Suppressor macrophage (primary cell): ENCODE results near the gene FAM50A.

ENCODE experiments used
- DNase-seq, 4 experiments: peaks; one replicate each; pipeline ENCODE4 v3.0.0-alpha.2; 2020 to 2022

FAM50A gene

DNA sequence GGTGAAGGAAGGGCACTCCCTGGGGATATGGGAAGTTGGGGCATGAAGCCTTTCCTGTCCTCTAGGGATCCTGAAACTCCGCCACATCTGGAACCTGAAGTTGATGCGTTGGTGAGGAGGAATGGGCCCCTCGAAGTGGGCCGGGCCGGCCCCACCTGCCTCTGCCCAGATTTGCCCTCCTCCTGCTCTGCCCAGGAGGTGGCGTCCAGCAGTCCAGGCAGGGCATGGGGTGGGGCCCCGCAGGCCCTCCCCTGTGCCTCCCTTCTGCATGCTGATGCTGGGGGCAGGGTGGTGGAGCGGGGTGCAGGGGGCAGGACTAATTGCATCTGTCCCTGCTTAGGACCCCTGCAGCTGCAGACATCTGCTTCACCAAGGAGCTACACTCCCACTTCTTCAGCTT, 30.8 kb upstream of the FAM50A start:
- no peak for DNase-seq

DNA sequence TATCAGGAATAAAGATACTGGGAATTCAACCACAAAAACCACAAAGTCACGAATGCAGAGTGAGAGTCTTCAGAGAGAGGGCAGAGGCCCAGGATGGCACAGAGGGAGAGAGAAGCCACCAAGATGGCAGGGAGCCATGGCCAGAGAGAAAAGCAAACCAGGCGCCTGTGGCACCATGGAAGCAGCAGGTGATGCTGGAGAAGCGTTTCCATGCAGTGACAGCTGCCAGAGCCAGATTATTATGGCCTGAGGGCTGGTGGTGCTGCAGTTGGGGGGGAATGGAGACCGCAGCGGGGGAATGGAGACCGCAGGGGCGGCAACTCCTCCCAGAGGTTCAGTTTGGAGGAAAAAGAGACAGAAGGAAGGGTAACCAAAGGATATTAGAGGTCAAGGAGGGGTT, 26.8 kb upstream of the FAM50A start:
- DNase-seq, result no peak

DNA sequence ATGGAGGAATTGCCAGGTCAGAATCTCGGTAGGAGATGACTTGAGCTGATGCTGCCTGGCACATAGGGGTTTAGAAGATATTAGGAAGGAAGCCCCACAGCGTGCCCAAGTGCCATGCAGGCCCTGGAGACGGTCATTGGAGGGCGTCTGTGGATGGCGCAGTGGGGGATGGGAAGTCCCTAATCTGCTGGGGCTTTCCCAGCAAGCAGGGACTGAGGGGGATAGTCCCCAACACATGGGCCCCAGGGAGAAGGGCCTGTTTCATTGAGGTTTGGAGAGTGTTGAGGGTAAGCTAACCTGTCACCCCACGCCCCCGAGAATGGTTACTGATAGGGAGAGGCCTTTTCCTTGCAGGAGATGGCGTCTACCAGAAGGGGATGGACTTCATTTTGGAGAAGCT, 24.8 kb upstream of the FAM50A start:
- DNase-seq, result no peak

DNA sequence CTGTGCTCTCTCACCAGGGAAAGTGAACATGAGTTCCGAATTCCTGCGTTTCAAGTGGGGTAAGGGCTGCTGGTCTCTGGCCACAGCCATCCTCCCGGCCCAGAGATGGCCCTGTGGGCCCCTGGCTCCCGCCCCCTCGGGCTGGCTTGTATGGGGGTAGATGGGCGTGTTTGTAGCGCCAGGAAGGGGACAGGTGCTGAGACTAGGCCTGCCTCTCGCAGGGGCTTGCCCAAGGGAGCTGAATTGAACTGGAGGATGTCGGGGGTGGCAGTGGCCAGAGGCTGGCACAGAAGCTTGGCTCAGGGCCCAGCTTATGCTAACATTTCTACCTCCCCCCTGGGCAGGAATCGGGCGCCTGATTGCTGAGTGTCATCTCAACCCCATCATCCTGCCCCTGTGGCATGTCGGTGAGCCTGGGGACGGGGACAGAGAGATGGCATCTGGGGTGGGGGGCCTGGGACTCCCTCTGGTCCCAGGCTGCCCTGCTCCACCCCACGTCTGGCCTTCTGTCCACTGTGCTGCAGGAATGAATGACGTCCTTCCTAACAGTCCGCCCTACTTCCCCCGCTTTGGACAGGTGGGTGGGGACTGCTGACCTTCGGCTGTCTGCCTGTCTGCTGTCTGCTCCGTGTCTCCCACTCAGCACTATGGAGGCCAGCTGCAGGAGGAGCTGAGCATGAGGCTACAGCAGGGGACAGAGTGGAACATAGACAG, 24.1 kb upstream of the FAM50A start:
- DNase-seq, result no peak

DNA sequence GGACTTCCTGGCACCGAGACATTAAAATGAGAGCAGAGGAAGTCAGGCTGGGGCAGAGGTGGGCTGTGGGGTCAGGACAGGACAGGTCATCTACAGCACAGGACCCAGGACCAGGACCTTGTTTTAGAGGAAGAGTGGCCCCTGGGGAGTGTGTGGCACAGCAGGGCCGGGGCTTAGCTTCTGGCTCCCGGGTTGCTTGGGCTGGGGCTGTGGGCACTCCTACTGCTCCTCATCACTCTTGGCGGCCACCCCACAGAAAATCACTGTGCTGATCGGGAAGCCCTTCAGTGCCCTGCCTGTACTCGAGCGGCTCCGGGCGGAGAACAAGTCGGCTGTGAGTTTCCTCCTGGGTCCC, 23.6 kb upstream of the FAM50A start:
- DNase-seq, result no peak

DNA sequence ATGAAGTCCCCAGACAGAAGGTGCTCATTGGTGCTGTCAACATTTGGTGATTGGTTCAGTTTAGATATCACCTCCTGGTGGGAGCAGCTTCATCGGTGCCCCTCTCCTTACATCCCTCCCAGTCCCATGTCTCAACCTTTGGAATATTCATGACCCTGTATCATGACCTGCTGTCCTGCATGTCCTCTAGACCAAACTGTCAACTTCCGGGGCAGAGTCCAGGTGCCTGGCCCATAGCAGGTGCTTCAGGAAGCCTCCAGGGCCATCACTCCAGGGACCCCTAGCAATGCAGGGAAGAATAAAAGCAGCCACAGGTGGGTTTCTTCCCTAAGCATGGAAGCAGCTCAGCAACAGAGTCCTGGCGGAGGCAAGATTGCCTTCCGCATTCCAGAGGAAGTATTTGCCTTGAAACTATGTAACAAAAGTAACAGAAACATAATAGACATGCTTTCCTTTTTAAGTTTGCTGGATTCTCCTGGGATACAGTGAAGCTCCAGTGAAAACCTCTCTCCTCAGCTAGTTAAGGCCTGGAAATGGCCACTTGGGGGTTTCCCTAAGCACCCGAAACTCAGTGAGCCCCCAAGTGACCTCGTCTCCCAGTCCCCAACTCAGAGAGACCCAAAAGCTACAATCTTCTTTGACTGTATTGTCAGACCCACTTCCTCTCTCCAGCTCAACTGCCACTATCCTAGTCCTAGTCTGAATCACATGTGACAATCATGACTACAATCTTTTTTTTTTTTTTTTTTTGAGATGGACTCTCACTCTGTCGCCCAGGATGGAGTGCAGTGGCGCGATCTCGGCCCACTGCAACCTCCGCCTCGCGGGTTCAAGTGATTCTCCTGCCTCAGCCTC, 16.8 kb upstream of the FAM50A start:
- DNase-seq, result peak in 3 of 4 experiments; percentile 31 to 62 (median 59)

DNA sequence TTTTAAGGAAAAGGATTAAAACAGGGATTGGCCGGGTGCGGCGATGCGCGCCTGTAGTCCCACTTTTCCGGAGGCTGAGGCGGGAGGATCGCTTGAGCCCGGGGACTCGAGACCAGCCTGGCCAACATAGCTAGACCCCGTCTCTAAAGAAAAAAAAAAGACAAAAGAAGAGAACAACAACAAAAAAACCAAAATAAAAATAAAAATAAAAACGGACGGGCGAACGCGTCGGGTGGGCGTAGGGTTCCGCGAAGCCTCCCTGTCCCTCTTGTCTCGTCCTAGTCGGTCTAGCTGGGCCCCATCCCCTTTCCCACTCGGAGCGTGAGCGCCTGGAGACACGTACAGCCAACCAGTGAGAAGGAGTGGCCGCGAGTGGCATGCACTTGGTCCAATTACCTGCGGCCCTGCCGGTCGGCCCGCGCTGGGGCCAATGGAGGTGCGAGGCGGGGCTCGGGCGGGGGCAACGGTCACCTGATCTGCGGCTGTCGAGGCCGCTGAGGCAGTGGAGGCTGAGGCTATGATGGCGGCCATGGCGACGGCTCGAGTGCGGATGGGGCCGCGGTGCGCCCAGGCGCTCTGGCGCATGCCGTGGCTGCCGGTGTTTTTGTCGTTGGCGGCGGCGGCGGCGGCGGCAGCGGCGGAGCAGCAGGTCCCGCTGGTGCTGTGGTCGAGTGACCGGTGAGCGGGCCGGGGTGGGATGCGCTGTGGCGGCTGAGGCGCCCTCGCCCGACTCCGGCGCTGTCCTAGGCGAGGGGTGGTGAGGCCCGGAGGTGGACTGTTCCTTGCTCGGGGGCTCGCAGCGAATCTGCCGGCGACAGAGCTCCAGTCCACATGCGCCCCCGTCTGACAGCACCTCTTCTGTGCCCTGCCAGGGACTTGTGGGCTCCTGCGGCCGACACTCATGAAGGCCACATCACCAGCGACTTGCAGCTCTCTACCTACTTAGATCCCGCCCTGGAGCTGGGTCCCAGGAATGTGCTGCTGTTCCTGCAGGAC, 15.5 kb upstream of the FAM50A start, which contains the start of gene ATP6AP1:
TSS of gene ATP6AP1 (plus strand) at position 502 of the 996 bp plus-strand sequence. CDS start at position 518, 16 bp downstream.
- DNase-seq, result peak; percentile 93 to 96 (median 95)

DNA sequence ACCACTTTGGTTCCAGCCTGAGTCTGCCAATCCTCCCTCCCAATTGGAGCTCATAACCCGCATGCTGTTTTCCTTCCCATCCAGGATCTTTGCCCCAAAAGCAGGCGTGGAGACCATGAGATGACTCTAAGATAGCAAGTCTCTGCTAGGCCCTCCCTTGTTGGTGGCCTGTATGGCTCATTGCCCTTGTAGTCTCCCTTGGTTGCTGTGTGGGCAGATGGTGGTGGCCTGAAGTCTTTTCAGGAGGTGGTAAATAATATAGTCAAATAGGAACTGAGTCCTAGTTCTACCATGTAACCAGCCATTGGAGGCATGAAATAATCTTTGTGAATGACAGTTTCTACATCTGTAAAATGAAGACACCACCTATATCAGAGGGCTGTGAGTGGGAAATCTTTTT, 14.2 kb upstream of the FAM50A start:
- peak in 3 of 4 experiments; percentile 53 to 54 (median 54) for DNase-seq

DNA sequence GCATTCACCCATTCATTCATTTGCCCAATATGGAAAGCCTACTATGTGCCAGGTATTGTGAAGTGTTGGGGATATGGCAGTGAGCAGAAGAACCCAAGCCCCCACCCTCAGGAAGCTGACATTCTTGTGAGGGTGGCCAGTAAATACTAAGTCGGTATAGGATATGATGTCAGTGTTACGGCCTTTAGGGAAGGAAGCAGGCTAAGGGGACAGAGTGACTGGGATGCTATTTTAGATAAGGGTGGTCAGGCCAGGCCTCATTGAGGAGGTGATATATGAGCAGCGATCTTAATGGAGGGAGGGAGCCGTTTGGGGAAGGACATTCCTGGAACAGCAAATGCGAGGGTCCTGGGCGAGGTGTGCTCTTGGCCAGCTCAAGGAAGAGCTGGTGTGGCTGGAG, 13.5 kb upstream of the FAM50A start:
- peak; percentile 30 to 60 (median 47) for DNase-seq

DNA sequence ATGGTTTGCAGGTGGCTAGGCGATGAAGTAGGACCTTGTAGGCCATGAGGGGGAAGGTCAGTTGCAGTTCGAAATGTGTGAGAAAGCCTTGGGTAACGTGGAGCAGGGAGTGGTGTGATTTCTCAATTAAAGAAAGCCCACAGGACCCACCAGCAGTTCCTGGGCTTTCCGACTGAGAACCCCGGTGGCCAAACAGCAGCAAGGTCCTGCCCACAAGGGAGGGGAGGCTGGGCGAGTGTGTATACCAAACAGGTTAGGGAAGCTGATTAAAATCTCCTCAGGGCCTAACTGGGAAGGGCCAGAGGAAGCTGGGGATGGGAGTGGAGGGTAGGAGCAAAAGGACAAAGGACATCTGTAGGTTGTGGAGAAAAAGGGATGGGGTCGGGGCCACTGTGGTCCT, 13.0 kb upstream of the FAM50A start:
- DNase-seq, result peak; percentile 54 to 80 (median 71)

DNA sequence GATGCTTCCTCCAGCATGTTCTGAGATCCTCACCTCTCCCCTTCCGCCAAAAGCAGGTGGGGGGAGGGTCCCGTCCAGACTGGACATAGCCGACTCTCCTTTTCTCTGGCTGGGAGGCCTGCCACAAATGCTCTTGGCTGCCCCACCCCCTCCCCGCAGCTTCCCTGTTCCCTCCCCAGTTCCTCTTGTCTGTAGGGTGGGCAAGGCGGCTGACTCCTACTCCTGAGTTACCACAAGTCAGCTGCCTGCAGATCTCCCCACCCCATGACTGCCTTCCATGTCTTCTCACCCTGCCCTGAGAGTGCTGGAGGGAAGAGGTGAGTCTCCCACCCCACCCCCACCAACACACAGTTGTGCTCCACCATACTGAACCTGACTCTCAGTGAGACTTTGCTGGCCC, 12.6 kb upstream of the FAM50A start:
- DNase-seq, result peak; percentile 74 to 88 (median 86)

DNA sequence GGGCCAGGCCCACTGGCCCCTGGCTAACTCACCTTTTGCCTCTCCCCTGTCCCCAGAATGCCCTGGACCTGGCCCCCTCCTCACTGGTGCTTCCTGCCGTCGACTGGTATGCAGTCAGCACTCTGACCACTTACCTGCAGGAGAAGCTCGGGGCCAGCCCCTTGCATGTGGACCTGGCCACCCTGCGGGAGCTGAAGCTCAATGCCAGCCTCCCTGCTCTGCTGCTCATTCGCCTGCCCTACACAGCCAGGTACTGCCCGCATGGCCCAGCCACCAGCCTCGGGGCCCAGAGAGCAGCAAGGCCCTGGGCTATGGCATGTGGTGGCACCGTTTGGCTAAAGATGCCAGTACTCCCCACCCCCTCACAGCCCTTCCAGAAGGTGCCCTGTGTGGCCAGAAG, 11.7 kb upstream of the FAM50A start:
- DNase-seq, result no peak

DNA sequence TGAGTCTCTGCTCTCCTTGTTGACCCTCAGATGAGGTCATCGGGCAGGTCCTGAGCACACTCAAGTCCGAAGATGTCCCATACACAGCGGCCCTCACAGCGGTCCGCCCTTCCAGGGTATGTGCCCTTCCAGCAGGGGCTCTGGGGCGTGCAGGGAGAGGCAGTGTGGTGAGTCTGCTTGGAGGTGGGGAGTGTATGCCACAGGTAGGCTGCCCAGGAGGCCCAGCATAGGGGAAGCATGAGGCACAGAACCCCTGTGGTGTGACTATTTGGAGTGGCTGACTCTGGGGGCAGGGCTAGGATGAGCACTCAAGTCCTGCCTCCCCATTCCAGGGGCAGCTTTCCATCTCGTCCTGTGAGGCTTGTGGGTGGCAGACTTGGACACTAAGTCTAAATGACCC, 10.3 kb upstream of the FAM50A start:
- DNase-seq, result no peak

DNA sequence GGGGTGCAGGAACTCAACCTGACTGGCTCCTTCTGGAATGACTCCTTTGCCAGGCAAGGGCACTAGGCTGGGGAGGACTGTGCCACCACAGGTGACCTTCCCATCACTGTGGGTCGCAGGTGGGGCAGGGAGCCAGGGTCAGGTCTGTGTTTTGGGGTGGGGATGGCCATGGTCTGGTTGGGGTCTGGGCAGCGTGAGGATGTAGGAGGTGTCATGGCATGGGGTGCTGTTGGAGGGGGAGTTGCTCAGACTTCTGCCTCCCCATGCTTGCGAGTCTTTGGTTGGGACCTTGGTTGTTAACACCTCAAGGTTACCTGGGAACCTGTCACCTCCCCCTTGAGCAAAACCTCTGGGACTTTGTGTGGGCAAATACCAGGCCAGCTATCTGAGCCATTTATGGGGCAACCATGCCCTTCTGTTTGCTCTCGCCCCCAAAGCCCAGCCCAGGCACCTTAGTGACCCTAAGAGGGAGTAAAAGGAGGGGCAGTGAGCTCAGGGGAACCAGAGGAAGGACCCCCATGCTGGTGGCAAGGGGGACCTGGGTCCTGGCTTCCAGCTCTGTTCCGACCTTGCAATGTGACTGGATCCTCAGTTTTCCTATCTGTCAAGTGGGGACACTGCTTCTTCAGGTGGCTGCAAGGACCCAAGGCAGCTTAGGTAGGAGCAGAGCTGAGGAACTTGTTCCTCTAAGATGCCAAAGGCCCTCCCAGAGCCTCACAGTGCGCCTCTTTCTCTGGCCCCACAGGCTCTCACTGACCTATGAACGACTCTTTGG, 9.4 kb upstream of the FAM50A start:
- no peak for DNase-seq

DNA sequence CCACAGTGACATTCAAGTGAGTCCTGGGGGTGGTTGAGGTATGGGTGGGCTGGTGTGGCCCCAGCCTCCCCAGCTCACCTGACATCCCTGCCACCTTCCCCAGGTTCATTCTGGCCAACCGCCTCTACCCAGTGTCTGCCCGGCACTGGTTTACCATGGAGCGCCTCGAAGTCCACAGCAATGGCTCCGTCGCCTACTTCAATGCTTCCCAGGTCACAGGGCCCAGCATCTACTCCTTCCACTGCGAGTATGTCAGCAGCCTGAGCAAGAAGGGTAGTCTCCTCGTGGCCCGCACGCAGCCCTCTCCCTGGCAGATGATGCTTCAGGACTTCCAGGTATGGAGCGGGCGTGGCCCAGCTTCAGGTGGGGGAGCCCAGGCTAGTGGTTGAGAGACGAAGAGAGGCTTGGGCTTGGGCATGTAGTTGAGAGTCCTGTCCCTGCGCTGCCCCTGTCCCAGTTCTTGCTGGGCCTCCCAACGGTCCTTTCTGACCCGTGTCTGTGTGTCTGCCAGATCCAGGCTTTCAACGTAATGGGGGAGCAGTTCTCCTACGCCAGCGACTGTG, 8.7 kb upstream of the FAM50A start:
- DNase-seq, result no peak

DNA sequence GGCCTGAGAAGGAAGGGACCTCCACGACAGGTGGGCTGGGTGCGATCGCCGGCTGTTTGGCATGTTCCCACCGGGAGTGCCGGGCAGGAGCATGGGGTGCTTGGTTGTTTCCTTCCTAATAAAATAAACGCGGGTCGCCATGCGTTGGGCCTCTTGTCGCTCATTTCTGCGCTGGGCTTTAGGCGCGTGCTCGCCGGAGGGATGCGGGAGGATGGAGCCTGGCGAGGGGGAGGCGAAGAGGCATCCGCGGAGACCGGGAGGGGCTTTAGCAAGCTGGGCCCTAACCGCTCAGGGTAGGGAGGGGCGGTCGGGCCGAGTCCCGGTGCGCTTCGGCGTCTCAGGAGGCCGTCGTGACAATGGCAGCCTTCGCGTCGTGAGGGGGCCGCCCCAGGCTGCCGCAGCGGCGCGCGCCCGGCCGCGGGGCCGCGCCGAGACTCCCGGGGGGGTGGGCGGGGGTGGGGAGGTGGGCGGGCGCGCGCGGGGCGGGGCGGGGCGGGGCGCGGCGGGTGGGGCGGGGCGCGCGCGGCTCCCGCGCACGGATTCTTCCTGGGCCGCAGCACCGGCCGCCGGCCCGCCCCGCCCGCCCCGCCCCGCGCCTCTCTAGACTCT, 7.5 kb upstream of the FAM50A start:
- DNase-seq, result peak; percentile 41 to 81 (median 61)

DNA sequence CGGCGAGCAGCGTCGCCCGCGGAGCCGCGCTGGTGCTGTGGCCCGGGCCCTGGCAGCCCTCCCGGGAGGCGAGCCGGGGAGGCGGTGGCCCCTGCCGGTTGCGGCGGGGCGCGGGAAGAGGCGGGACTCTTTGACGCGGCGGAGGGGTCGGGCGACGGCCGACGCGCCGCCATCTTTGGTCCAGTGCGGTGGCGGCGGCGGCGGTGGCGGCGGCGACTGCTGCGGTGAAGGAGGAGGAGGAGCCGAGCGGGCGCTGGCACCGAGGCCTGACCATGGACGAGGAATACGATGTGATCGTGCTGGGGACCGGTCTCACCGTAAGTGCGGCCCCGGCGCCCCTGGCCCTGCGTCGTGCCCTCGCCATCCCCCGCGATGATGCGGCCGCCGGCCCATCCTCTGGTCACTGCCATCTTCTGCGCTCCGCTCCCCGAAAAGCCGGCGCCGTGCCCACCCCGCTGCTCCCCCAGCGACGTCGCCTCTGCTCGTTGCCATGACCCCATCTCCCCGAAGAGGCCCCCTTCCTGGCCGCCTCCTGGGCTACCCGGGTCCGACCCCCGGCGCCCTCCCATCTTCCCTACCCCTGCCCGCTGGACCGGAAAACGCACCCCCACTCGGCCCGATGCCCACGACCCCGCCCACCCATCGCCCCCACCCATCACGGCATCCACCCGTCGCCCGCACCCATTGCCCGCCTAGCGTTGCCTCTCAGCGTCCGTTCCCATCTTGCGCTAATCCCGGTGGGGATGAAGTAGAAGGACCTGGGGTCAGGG, 6.8 kb upstream of the FAM50A start, which contains the start of gene GDI1:
TSS of gene GDI1 (plus strand) at position 172 of the 770 bp plus-strand sequence. CDS start at position 273, 101 bp downstream.
- peak; percentile 48 to 81 (median 62) for DNase-seq

DNA sequence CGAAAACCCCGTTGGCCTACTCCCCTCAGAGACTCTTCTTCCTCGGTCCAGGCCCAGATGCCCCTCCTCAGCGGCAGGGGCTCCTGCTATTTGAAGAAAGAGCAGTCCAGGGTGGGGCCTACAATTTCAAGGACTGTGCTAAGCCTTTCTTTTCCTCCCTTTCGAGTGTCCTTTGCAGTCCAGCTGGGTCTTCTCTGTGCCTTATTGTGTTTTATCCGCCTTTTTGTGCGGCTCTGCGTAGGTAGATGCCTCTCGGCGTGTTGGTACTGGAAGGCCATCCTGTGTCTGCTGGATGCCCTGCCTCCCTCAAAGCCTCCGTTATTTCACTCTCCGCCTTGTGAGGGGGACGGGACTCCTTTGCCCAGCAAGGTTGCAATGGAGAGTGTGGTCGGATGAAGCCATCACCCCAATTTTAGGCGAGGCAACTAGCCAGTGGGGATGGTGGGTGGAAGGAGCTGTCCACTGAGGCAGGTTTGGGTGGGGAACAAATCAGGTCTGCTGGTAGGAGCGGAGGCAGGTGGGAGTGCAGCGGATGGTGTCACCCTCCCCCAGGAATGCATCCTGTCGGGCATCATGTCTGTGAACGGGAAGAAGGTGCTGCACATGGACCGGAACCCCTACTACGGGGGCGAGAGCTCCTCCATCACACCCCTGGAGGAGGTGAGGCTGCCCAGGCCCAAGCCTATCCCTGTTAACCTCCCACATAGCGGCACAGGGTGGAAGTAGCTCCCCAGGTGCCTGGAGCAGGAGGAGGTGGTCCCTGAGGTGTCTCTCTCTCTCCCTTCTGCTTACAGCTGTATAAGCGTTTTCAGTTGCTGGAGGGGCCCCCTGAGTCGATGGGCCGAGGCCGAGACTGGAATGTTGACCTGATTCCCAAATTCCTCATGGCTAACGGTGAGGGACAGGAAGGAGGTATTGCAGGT, 5.7 kb upstream of the FAM50A start:
- DNase-seq, result no peak

DNA sequence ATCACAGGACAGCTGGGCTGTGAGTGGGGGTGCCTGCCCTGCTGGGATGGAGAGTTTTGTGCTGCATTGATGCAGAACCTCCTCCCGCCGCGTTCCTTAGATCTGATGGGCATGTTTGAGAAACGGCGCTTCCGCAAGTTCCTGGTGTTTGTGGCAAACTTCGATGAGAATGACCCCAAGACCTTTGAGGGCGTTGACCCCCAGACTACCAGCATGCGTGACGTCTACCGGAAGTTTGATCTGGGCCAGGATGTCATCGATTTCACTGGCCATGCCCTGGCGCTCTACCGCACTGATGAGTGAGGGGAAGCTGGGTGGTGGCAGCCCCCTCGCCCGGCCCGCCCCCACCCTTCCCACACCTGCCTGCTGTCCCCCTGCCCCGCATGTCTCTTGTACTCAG, 4.1 kb upstream of the FAM50A start:
- no peak for DNase-seq
